Activated naive CD8-positive, alpha-beta T cell treated with anti-CD3 and anti-CD28 coated beads for 36 hours (primary cell): ENCODE data around the gene FBXO22. TPM values are rescaled to one million over a fixed set of nuclear protein-coding genes. Genes with fewer than 3 reads are reported as not detected.
"Not testable (repeated sequence)": the region's sequence is repeated elsewhere in the genome, so short reads cannot be mapped to it uniquely, and the experiment has no call there.

ENCODE experiments used
- DNase-seq: peaks from one replicate; pipeline ENCODE4 v3.0.0; 2021
- H3K27ac Mint-ChIP-seq: one replicate; pipeline ENCODE4 v1.8.0; 2022; ENCODE audit warnings: mild to moderate bottlenecking, moderate library complexity, mixed read lengths
- H3K27me3 Mint-ChIP-seq: one replicate; pipeline ENCODE4 v1.8.0; 2022; ENCODE audit warnings: mild to moderate bottlenecking, mixed read lengths
- H3K36me3 Mint-ChIP-seq: one replicate; pipeline ENCODE4 v1.8.0; 2021; ENCODE audit warnings: mild to moderate bottlenecking, mixed read lengths
- H3K4me1 Mint-ChIP-seq: one replicate; pipeline ENCODE4 v1.8.0; 2021; ENCODE audit warnings: mixed read lengths
- H3K4me3 Mint-ChIP-seq: one replicate; pipeline ENCODE4 v1.8.0; 2022; ENCODE audit warnings: mild to moderate bottlenecking, moderate library complexity, mixed read lengths
- H3K9me3 Mint-ChIP-seq: one replicate; pipeline ENCODE4 v1.8.0; 2022; ENCODE audit warnings: mixed read lengths
- total RNA-seq, 2 experiments: library from RNA; stranded (reverse); gene quantifications; one replicate each; pipeline ENCODE4 v1.2.3, GENCODE V29; 2021

FBXO22 gene
- total RNA-seq, 2 experiments from 2014 or later = 48.2 to 49.5 TPM

GRCh38 chr15:75891895-75892294, 11.8 kb upstream of the FBXO22 start:
- no peak for DNase-seq
- no peaks in the 10 kb centered on the region for H3K9me3 Mint-ChIP-seq
- no peaks in the 10 kb centered on the region for H3K27me3 Mint-ChIP-seq
- peaks cover 4% of the 10 kb centered on the region for H3K36me3 Mint-ChIP-seq
- H3K4me3 Mint-ChIP-seq = no peak overlapping the region
- peaks cover 9% of the 10 kb centered on the region for H3K4me1 Mint-ChIP-seq
- H3K27ac Mint-ChIP-seq = no peak overlapping the region

- DNase-seq = no peak
- no peaks in the 10 kb centered on the region for H3K27me3 Mint-ChIP-seq
- no peaks in the 10 kb centered on the region for H3K9me3 Mint-ChIP-seq
- H3K27ac Mint-ChIP-seq = no peak overlapping the region
- no peak overlapping the region for H3K4me3 Mint-ChIP-seq
- H3K4me1 Mint-ChIP-seq = peaks cover 10% of the 10 kb centered on the region
- H3K36me3 Mint-ChIP-seq = no peaks in the 10 kb centered on the region
Observed at GRCh38 chr15:75895731-75896130, 7.9 kb upstream of the FBXO22 start.

- peaks cover 13% of the 10 kb centered on the region for H3K36me3 Mint-ChIP-seq
- peaks cover 29% of the 10 kb centered on the region for H3K4me1 Mint-ChIP-seq
- no peaks in the 10 kb centered on the region for H3K9me3 Mint-ChIP-seq
- DNase-seq = no peak
- H3K4me3 Mint-ChIP-seq = no peak overlapping the region
- H3K27ac Mint-ChIP-seq = no peak overlapping the region
- no peaks in the 10 kb centered on the region for H3K27me3 Mint-ChIP-seq
Observed at GRCh38 chr15:75900577-75900976, 3.1 kb upstream of the FBXO22 start.

- H3K4me3 Mint-ChIP-seq = peak overlapping the region; percentile 61
- H3K9me3 Mint-ChIP-seq = no peaks in the 10 kb centered on the region
- DNase-seq = no peak
- peaks cover 37% of the 10 kb centered on the region for H3K4me1 Mint-ChIP-seq
- H3K36me3 Mint-ChIP-seq = peaks cover 19% of the 10 kb centered on the region
- no peaks in the 10 kb centered on the region for H3K27me3 Mint-ChIP-seq
- H3K27ac Mint-ChIP-seq = no peak overlapping the region
Observed at GRCh38 chr15:75902129-75902557, 1.5 kb upstream of the FBXO22 start.

- Mint-ChIP-seq H3K27ac (peak overlapping the region; percentile 47), H3K36me3 (peaks cover 35% of the 10 kb centered on the region), H3K27me3 (no peaks in the 10 kb centered on the region), H3K4me3 (peak overlapping the region; percentile 94), H3K4me1 (peaks cover 53% of the 10 kb centered on the region), H3K9me3 (peaks cover under 1% of the 10 kb centered on the region)
- DNase-seq = no peak
Observed at GRCh38 chr15:75905231-75905630, 1.6 kb downstream of the FBXO22 start.

- not testable (repeated sequence) for H3K27ac Mint-ChIP-seq, DNase-seq, H3K27me3 Mint-ChIP-seq, H3K4me3 Mint-ChIP-seq
- Mint-ChIP-seq H3K9me3 (peaks cover 15% of the 10 kb centered on the region), H3K36me3 (peaks cover 64% of the 10 kb centered on the region), H3K4me1 (peaks cover 47% of the 10 kb centered on the region)
Observed at GRCh38 chr15:75910355-75910754, 6.7 kb downstream of the FBXO22 start.

- Mint-ChIP-seq H3K9me3 (peaks cover 1% of the 10 kb centered on the region), H3K4me1 (peaks cover 5% of the 10 kb centered on the region), H3K27me3 (no peaks in the 10 kb centered on the region), H3K4me3 (no peak overlapping the region), H3K27ac (no peak overlapping the region), H3K36me3 (peaks cover 28% of the 10 kb centered on the region)
- DNase-seq = no peak
Observed at GRCh38 chr15:75916978-75917377, 13.3 kb downstream of the FBXO22 start.

GRCh38 chr15:75918135-75918534, 14.5 kb downstream of the FBXO22 start:
- no peaks in the 10 kb centered on the region for H3K4me1 Mint-ChIP-seq
- no peaks in the 10 kb centered on the region for H3K27me3 Mint-ChIP-seq
- H3K9me3 Mint-ChIP-seq = no peaks in the 10 kb centered on the region
- H3K4me3 Mint-ChIP-seq = no peak overlapping the region
- peaks cover 20% of the 10 kb centered on the region for H3K36me3 Mint-ChIP-seq
- H3K27ac Mint-ChIP-seq = no peak overlapping the region
- no peak for DNase-seq

GRCh38 chr15:75920079-75920478, 16.4 kb downstream of the FBXO22 start:
- H3K36me3 Mint-ChIP-seq = peaks cover 17% of the 10 kb centered on the region
- H3K9me3 Mint-ChIP-seq = no peaks in the 10 kb centered on the region
- H3K27ac Mint-ChIP-seq = no peak overlapping the region
- peaks cover 8% of the 10 kb centered on the region for H3K4me1 Mint-ChIP-seq
- no peak overlapping the region for H3K4me3 Mint-ChIP-seq
- H3K27me3 Mint-ChIP-seq = no peaks in the 10 kb centered on the region
- no peak for DNase-seq

- Mint-ChIP-seq H3K27me3 (no peaks in the 10 kb centered on the region), H3K9me3 (no peaks in the 10 kb centered on the region), H3K4me1 (peaks cover 21% of the 10 kb centered on the region), H3K36me3 (peaks cover 29% of the 10 kb centered on the region), H3K27ac (no peak overlapping the region), H3K4me3 (no peak overlapping the region)
- DNase-seq = no peak
Observed at GRCh38 chr15:75921732-75922703, 18.3 kb downstream of the FBXO22 start.

GRCh38 chr15:75923756-75924155, 20.1 kb downstream of the FBXO22 start:
- DNase-seq = peak; percentile 13
- no peak overlapping the region for H3K27ac Mint-ChIP-seq
- H3K4me1 Mint-ChIP-seq = peaks cover 35% of the 10 kb centered on the region
- no peaks in the 10 kb centered on the region for H3K9me3 Mint-ChIP-seq
- H3K36me3 Mint-ChIP-seq = peaks cover 30% of the 10 kb centered on the region
- H3K4me3 Mint-ChIP-seq = no peak overlapping the region
- no peaks in the 10 kb centered on the region for H3K27me3 Mint-ChIP-seq

- DNase-seq = no peak
- peaks cover 37% of the 10 kb centered on the region for H3K4me1 Mint-ChIP-seq
- H3K27me3 Mint-ChIP-seq = no peaks in the 10 kb centered on the region
- no peak overlapping the region for H3K4me3 Mint-ChIP-seq
- H3K36me3 Mint-ChIP-seq = peaks cover 30% of the 10 kb centered on the region
- H3K27ac Mint-ChIP-seq = no peak overlapping the region
- H3K9me3 Mint-ChIP-seq = no peaks in the 10 kb centered on the region
Observed at GRCh38 chr15:75924576-75924975, 20.9 kb downstream of the FBXO22 start.

GRCh38 chr15:75925440-75925839, 21.8 kb downstream of the FBXO22 start:
- Mint-ChIP-seq H3K4me1 (peaks cover 42% of the 10 kb centered on the region), H3K27me3 (no peaks in the 10 kb centered on the region), H3K4me3 (no peak overlapping the region), H3K27ac (no peak overlapping the region), H3K9me3 (no peaks in the 10 kb centered on the region), H3K36me3 (peaks cover 36% of the 10 kb centered on the region)
- DNase-seq = no peak

- Mint-ChIP-seq H3K4me3 (no peak overlapping the region), H3K4me1 (peaks cover 42% of the 10 kb centered on the region), H3K9me3 (no peaks in the 10 kb centered on the region), H3K27ac (peak overlapping the region; percentile 64), H3K27me3 (no peaks in the 10 kb centered on the region), H3K36me3 (peaks cover 43% of the 10 kb centered on the region)
- DNase-seq = no peak
Observed at GRCh38 chr15:75926931-75927330, 23.3 kb downstream of the FBXO22 start.

GRCh38 chr15:75927601-75928000, 23.9 kb downstream of the FBXO22 start:
- peak overlapping the region; percentile 64 for H3K27ac Mint-ChIP-seq
- peaks cover 42% of the 10 kb centered on the region for H3K4me1 Mint-ChIP-seq
- no peak overlapping the region for H3K4me3 Mint-ChIP-seq
- no peak for DNase-seq
- no peaks in the 10 kb centered on the region for H3K9me3 Mint-ChIP-seq
- H3K36me3 Mint-ChIP-seq = peaks cover 44% of the 10 kb centered on the region
- H3K27me3 Mint-ChIP-seq = no peaks in the 10 kb centered on the region
